ENCODE measurements around the gene FRAS1. TPM values are rescaled to one million over a fixed set of nuclear protein-coding genes. Genes with fewer than 3 reads are reported as not detected.

The FRAS1 gene
- total and polyA plus RNA-seq, 8 donors = 4.7 to 21.5 (median 14.7) TPM

GRCh38 chr4:78197947-78198346 lies 140.8 kb downstream of the FRAS1 start:
- Histone ChIP-seq H3K27ac (no peak overlapping the region), H3K4me1 (no peaks in the 10 kb centered on the region), H3K36me3 (no peaks in the 10 kb centered on the region), H3K9me3 (no peaks in the 10 kb centered on the region), H3K27me3 (no peaks in the 10 kb centered on the region), H3K4me3 (no peak overlapping the region)
- TF ChIP-seq CTCF (IDR thresholded peaks at IDR 0.05) = no peak
- DNase-seq = no peak
- FAIRE-seq = no peak
- WGBS, 2 donors = 74 to 86% methylated on average over 4 of the region's 4 CpGs
- ATAC-seq = no peak
- intact Hi-C loops (cut with DNase I) = no loop called here

GRCh38 chr4:78199984-78200383 lies 142.9 kb downstream of the FRAS1 start:
- FAIRE-seq (no peak), ATAC-seq (no peak), DNase-seq (no peak)
- Histone ChIP-seq H3K4me1 (no peaks in the 10 kb centered on the region), H3K9me3 (no peaks in the 10 kb centered on the region), H3K27ac (no peak overlapping the region), H3K4me3 (no peak overlapping the region), H3K36me3 (no peaks in the 10 kb centered on the region), H3K27me3 (no peaks in the 10 kb centered on the region)
- intact Hi-C loops (cut with DNase I) = no loop called here
- no peak for TF ChIP-seq CTCF (IDR thresholded peaks at IDR 0.05)
- WGBS, 2 donors = 63 to 71% methylated on average over 1 of the region's 1 CpG

- no peak overlapping the region for H3K4me3 ChIP-seq
- intact Hi-C loops (cut with DNase I) = no loop called here
These were observed 143.8 kb downstream of the FRAS1 start for GRCh38 chr4:78200949-78201348.

DNA sequence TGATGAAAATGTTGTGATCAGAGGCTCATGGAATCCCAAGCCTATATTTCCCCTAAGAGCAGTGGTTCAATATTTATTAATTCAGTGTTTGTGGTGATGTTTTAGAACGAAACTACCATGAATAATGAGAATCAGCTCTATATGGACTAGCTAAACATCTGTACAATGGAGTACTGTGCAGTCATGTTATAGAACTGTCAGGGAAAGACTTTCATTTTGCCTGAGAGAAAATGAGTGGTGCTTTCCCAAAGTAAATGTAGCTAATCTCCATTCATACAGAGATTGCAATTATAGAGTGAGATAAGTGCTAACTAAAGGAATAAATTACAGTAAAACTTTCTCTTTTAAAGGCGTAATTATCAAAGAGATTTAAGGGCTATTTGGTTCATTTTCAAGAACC lies 147.1 kb downstream of the FRAS1 start:
- FAIRE-seq = no peak
- DNase-seq = no peak
- WGBS, 2 donors = 26 to 35% methylated on average over 2 of the region's 2 CpGs
- intact Hi-C loops (cut with DNase I) = no loop called here
- Histone ChIP-seq H3K36me3 (no peaks in the 10 kb centered on the region), H3K4me1 (no peaks in the 10 kb centered on the region), H3K4me3 (no peak overlapping the region), H3K9me3 (no peaks in the 10 kb centered on the region), H3K27me3 (no peaks in the 10 kb centered on the region), H3K27ac (no peak overlapping the region)
- TF ChIP-seq CTCF (IDR thresholded peaks at IDR 0.05) = no peak
- ATAC-seq = no peak

More at GRCh38 chr4:78200949-78201348, 143.8 kb downstream of the FRAS1 start:
- no peak for TF ChIP-seq CTCF (IDR thresholded peaks at IDR 0.05)
- Histone ChIP-seq H3K4me1 (no peaks in the 10 kb centered on the region), H3K27me3 (no peaks in the 10 kb centered on the region), H3K27ac (no peak overlapping the region), H3K9me3 (no peaks in the 10 kb centered on the region), H3K36me3 (no peaks in the 10 kb centered on the region)
- no peak for FAIRE-seq
- no peak for ATAC-seq
- 34 to 36% methylated on average over 1 of the region's 1 CpG for WGBS, 2 donors
- DNase-seq = no peak

- intact Hi-C loops (cut with DNase I) = no loop called here
- 69 to 76% methylated on average over 2 of the region's 2 CpGs for WGBS, 2 donors
- Histone ChIP-seq H3K36me3 (no peaks in the 10 kb centered on the region), H3K9me3 (no peaks in the 10 kb centered on the region), H3K4me3 (no peak overlapping the region), H3K4me1 (no peaks in the 10 kb centered on the region), H3K27me3 (no peaks in the 10 kb centered on the region), H3K27ac (no peak overlapping the region)
- FAIRE-seq (no peak), ATAC-seq (peak in 1 of 4 donors; percentile 39), DNase-seq (no peak)
- no peak for TF ChIP-seq CTCF (IDR thresholded peaks at IDR 0.05)
These were observed 148.5 kb downstream of the FRAS1 start for GRCh38 chr4:78205591-78205990.

Data from pancreas (tissue), 10 donors.